Caco-2 (cell line): ENCODE measurements around the gene PANX3. TPM values are rescaled to one million over a fixed set of nuclear protein-coding genes. Genes with fewer than 3 reads are reported as not detected.
A peak's percentile ranks its signal among the peaks of the same experiment; 100 is the strongest.

Experiments
- BruUV-seq: library from RNA; stranded (reverse); fragments of 400-500 nt; replicated peaks from 2 replicates; lab custom pipeline; 2021; lab: Mats Ljungman, UMichigan
- CTCF ChIA-PET: fragments of 300-600 bp; sonication (Branson Sonifier 250); formaldehyde crosslinking; loops from one replicate; lab custom pipeline; 2022; ENCODE audit warnings: antibody characterized with exemption; lab: Charles Lee
- POLR2A ChIA-PET: fragments of 300-600 bp; sonication (Branson Sonifier 250); formaldehyde crosslinking; loops from one replicate; lab custom pipeline; 2022; ENCODE audit warnings: antibody characterized with exemption; lab: Charles Lee
- DNase-seq, 2 experiments: peaks; one replicate each; pipeline versions ENCODE4 v3.0.0 to v3.0.0-alpha.2; 2020 to 2022
- H3K27me3 ChIP-seq: replicated peaks from 2 replicates; pipeline ENCODE4 v1.6.0; 2011; ENCODE audit warnings: low read length; ENCODE audit not compliant: control insufficient read depth, insufficient read depth
- H3K36me3 ChIP-seq: 2 replicates; pipeline ENCODE4 v1.5.1; 2011; ENCODE audit warnings: low read length; ENCODE audit not compliant: control insufficient read depth, insufficient read depth
- H3K4me1 ChIP-seq: fragments of 250-450 bp; sonication (Bioruptor Pico); 2 replicates; pipeline ENCODE4 v1.5.1; 2020; ENCODE audit warnings: mild to moderate bottlenecking
- H3K4me3 ChIP-seq: 2 replicates; pipeline ENCODE4 v1.5.1; 2011; ENCODE audit warnings: low read depth, mild to moderate bottlenecking, control low read depth, low read length
- H3K9me3 ChIP-seq: fragments of 250-450 bp; sonication (Bioruptor Pico); 2 replicates; pipeline ENCODE4 v1.5.1; 2020; ENCODE audit warnings: mild to moderate bottlenecking, moderate library complexity
- H3K27ac Mint-ChIP-seq: one replicate; pipeline ENCODE4 v1.8.0; 2022; ENCODE audit warnings: mixed read lengths; ENCODE audit not compliant: unreplicated experiment
- H3K27me3 Mint-ChIP-seq: one replicate; pipeline ENCODE4 v1.8.0; 2022; ENCODE audit warnings: mixed read lengths; ENCODE audit not compliant: insufficient read depth, unreplicated experiment
- H3K36me3 Mint-ChIP-seq: one replicate; pipeline ENCODE4 v1.8.0; 2022; ENCODE audit warnings: mild to moderate bottlenecking, mixed read lengths; ENCODE audit not compliant: insufficient read depth, unreplicated experiment
- H3K4me1 Mint-ChIP-seq: one replicate; pipeline ENCODE4 v1.8.0; 2022; ENCODE audit warnings: low read depth, mixed read lengths; ENCODE audit not compliant: unreplicated experiment
- H3K4me3 Mint-ChIP-seq: one replicate; pipeline ENCODE4 v1.8.0; 2022; ENCODE audit warnings: mild to moderate bottlenecking, moderate library complexity, mixed read lengths; ENCODE audit not compliant: unreplicated experiment
- H3K9me3 Mint-ChIP-seq: one replicate; pipeline ENCODE4 v1.8.0; 2022; ENCODE audit warnings: mixed read lengths; ENCODE audit not compliant: unreplicated experiment
- intact Hi-C: fragments of 100-400 bp; cut with micrococcal nuclease; formaldehyde crosslinking; loops from one replicate; pipeline ENCODE4 v1.10.0; 2022; ENCODE audit not compliant: unreplicated experiment
- total RNA-seq: library from RNA; stranded (reverse); gene quantifications from 2 replicates; pipeline ENCODE4 v1.2.3, GENCODE V29; 2022
- TF ChIP-seq, protein P1 (sequence below), 2 experiments: fragments of 200-600 bp in 1 of 2; IDR thresholded peaks; 1 replicate in 1 of 2; 2 replicates in 1 of 2; pipeline versions ENCODE4 v1.5.1 to v1.8.0; 2011 to 2022; ENCODE audit warnings: antibody characterized with exemption in 1 of 2, control low read depth in 1 of 2, inconsistent platforms in 1 of 2, low read depth in 1 of 2, low read length in 1 of 2, mild to moderate bottlenecking in 1 of 2, moderate library complexity in 1 of 2; ENCODE audit not compliant: insufficient read depth in 1 of 2, severe bottlenecking in 1 of 2, unreplicated experiment in 1 of 2

The PANX3 gene
- total RNA-seq, 1 experiment from 2014 or later, result not detected

DNA sequence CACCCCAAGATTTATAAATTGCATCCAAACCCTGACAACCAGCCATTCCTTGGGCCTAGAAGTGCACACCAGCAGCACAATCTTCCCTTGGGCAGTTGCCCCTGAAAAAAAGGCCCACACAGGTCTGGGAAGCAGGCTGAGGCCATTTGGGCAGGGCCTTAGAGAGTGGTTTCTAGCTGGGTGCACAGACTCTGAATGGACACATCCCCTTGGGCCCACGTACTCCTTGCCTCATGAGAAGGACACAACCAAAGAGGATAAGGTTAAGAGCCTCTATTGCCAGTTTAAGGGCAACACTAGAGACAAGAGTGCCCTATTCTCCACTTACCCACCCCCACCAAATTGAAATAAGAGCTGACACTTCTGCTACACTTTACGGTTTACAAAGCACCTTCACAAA, 933 bp upstream of the PANX3 start:
- Mint-ChIP-seq H3K4me1 (no peaks in the 10 kb centered on the region), H3K36me3 (no peaks in the 10 kb centered on the region), H3K9me3 (no peaks in the 10 kb centered on the region), H3K4me3 (no peak overlapping the region), H3K27me3 (peaks cover 6% of the 10 kb centered on the region), H3K27ac (no peak overlapping the region)
- Histone ChIP-seq H3K4me3 (no peak overlapping the region), H3K9me3 (peaks cover 2% of the 10 kb centered on the region; the same call in 1 of the 2 replicates), H3K4me1 (no peaks in the 10 kb centered on the region), H3K27me3 (no peaks in the 10 kb centered on the region), H3K36me3 (no peaks in the 10 kb centered on the region)
- BruUV-seq, result no TSS peak
- TF ChIP-seq, protein P1, sequence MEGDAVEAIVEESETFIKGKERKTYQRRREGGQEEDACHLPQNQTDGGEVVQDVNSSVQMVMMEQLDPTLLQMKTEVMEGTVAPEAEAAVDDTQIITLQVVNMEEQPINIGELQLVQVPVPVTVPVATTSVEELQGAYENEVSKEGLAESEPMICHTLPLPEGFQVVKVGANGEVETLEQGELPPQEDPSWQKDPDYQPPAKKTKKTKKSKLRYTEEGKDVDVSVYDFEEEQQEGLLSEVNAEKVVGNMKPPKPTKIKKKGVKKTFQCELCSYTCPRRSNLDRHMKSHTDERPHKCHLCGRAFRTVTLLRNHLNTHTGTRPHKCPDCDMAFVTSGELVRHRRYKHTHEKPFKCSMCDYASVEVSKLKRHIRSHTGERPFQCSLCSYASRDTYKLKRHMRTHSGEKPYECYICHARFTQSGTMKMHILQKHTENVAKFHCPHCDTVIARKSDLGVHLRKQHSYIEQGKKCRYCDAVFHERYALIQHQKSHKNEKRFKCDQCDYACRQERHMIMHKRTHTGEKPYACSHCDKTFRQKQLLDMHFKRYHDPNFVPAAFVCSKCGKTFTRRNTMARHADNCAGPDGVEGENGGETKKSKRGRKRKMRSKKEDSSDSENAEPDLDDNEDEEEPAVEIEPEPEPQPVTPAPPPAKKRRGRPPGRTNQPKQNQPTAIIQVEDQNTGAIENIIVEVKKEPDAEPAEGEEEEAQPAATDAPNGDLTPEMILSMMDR (IDR thresholded peaks at IDR 0.05; ENCODE audit: insufficient read depth in 1 of 2, low read depth in 1 of 2, low read length in 1 of 2, severe bottlenecking in 1 of 2, unreplicated experiment in 1 of 2), result no peak
- POLR2A ChIA-PET, result no interaction called here
- CTCF ChIA-PET, result interaction anchor here (0.6 kb wide), 1 partner anchor 173 kb away, joined by 3 read pairs; no protein-coding TSS in a partner anchor
- intact Hi-C loops, result no loop called here
- DNase-seq, result no peak

DNA sequence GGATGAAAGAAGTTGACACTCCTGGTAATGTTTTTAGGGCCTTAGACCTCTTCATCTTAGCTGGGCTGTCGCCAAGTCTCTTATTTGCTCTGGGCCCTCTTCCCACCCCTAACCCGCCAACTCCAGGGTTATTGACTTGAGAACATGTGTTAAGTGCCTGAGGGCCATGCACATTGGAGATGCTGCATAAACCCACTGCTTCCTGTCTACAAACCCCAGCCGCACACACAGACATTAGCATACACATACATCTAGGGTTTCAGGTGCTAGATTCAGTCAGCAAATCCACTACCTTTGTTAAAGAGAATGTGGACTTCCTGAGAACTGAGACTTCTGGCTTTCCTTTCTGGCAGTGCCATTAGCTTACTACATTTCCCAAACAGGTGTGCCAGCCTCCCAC, 817 bp downstream of the PANX3 start:
- no peaks in the 10 kb centered on the region for H3K27me3 ChIP-seq
- TF ChIP-seq, protein P1 (IDR thresholded peaks at IDR 0.05; ENCODE audit: insufficient read depth in 1 of 2, low read depth in 1 of 2, low read length in 1 of 2, severe bottlenecking in 1 of 2, unreplicated experiment in 1 of 2), result no peak
- DNase-seq, result no peak
- no peaks in the 10 kb centered on the region for H3K4me1 ChIP-seq
- BruUV-seq, result no TSS peak
- Mint-ChIP-seq H3K4me3 (no peak overlapping the region), H3K27ac (no peak overlapping the region), H3K27me3 (peaks cover 6% of the 10 kb centered on the region), H3K4me1 (peaks cover under 1% of the 10 kb centered on the region), H3K9me3 (no peaks in the 10 kb centered on the region), H3K36me3 (no peaks in the 10 kb centered on the region)
- CTCF ChIA-PET, result no interaction called here
- H3K9me3 ChIP-seq, result peaks cover 2% of the 10 kb centered on the region; the same call in 1 of the 2 replicates
- no peak overlapping the region for H3K4me3 ChIP-seq
- intact Hi-C loops, result no loop called here
- POLR2A ChIA-PET, result no interaction called here
- H3K36me3 ChIP-seq, result no peaks in the 10 kb centered on the region

DNA sequence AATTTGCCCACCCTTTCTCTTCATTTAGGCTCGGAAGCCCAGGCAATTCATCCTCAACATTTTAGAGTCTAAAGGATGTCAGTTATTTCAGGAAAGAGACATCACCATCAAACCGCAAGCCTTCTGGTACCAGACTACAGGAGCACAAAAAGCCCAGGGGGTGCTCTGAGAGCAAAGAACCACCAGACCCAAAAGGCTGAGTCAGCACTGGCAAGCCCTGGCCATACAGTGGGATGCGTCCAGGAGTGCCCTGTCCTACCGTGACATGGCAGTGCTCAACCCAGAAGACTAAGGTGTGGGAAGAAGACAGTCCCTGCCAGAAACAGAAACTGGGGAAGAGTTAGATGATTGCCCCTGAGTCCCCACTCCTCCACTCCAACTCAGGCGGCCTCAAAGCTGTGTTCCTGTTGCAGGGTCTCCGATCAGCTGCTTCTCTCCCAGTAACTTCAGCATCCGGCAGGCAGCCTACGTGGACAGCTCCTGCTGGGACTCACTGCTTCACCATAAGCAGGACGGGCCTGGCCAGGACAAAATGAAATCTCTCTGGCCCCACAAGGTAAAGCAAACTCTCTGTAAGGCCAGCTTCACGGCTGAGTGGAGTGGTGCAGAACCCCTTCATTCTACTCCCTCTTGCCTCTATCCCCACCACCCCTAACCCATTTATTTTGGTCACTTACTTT, 1.5 kb downstream of the PANX3 start:
- no TSS peak for BruUV-seq
- H3K4me3 Mint-ChIP-seq, result no peak overlapping the region
- H3K27me3 Mint-ChIP-seq, result peaks cover 6% of the 10 kb centered on the region
- Histone ChIP-seq H3K27me3 (no peaks in the 10 kb centered on the region), H3K4me1 (no peaks in the 10 kb centered on the region), H3K9me3 (no peaks in the 10 kb centered on the region), H3K36me3 (no peaks in the 10 kb centered on the region), H3K4me3 (no peak overlapping the region)
- TF ChIP-seq, protein P1 (IDR thresholded peaks at IDR 0.05; ENCODE audit: insufficient read depth in 1 of 2, low read depth in 1 of 2, low read length in 1 of 2, severe bottlenecking in 1 of 2, unreplicated experiment in 1 of 2), result no peak
- peak in 1 of 2 experiments; percentile 33 for DNase-seq
- ChIA-PET CTCF (no interaction called here), POLR2A (interaction anchor here (1.0 kb wide), 1 partner anchor 10 kb away, joined by 3 read pairs; the partner anchor contains the start of gene TBRG1)
- peaks cover 7% of the 10 kb centered on the region for H3K4me1 Mint-ChIP-seq
- H3K27ac Mint-ChIP-seq, result no peak overlapping the region
- no peaks in the 10 kb centered on the region for H3K36me3 Mint-ChIP-seq
- intact Hi-C loops, result no loop called here
- H3K9me3 Mint-ChIP-seq, result no peaks in the 10 kb centered on the region
